T-helper 2 cell treated with Interferon-gamma antibody and Interleukin-4, amounts not matched to agents 5 μg/mL and 100 μg/mL, for 36 hours (primary cell): Measurements from ENCODE around the gene KRTAP2-3.
A peak's percentile ranks its signal among the peaks of the same experiment; 100 is the strongest.
"Not testable (repeated sequence)": the region's sequence is repeated elsewhere in the genome, so short reads cannot be mapped to it uniquely, and the experiment has no call there.

Experiments
- DNase-seq: peaks from one replicate; pipeline ENCODE4 v3.0.0; 2021; ENCODE audit warnings: low spot score
- H3K27ac Mint-ChIP-seq: one replicate; pipeline ENCODE4 v1.8.0; 2021; ENCODE audit warnings: mild to moderate bottlenecking, mixed read lengths
- H3K27me3 Mint-ChIP-seq: one replicate; pipeline ENCODE4 v1.8.0; 2021; ENCODE audit warnings: low read depth, mixed read lengths
- H3K36me3 Mint-ChIP-seq: one replicate; pipeline ENCODE4 v1.8.0; 2021; ENCODE audit warnings: low read depth, mixed read lengths
- H3K4me1 Mint-ChIP-seq: one replicate; pipeline ENCODE4 v1.8.0; 2021; ENCODE audit warnings: low read depth, mixed read lengths
- H3K4me3 Mint-ChIP-seq: one replicate; pipeline ENCODE4 v1.8.0; 2022; ENCODE audit warnings: mild to moderate bottlenecking, moderate library complexity, mixed read lengths
- H3K9me3 Mint-ChIP-seq: one replicate; pipeline ENCODE4 v1.8.0; 2021; ENCODE audit warnings: mixed read lengths

The KRTAP2-3 gene

DNA sequence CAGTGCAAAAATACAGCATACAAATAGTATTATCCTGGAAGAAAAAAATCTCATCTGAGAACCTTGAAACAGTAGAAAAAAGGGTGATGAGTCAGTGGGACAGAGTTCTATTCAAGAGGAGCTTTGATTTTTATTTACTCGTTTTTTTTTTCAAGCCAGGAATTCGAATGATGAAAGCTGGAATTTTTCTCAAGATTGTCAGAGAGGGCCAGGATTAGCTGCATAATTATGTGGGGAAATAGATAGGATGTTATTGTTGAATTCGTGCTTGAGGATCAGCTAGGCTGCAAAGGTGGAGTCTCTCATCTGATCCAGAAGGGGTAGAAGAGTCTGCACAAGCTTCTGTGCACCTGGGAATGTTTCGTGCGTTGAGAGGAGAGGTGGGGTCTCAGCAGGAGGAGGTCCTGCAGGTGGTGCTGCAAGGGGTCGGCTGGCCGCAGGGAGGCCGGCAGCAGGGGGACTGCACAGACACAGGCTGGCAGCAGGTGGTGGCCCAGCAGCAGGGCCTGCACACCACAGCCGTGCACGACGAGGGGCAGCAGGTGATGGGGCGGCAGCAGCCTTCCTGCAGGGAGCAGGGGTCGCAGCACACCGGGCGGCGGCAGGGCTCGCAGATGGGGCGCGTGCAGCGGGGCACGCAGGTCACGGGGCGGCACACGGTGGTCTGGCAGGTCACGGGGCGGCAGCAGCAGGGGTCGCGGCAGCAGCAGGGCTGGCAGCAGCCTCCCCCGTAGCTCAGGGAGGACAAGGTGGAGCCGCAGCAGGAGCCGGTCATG is 450 bp downstream of the KRTAP2-3 start:
- H3K36me3 Mint-ChIP-seq, DNase-seq, H3K27ac Mint-ChIP-seq, H3K4me3 Mint-ChIP-seq, H3K4me1 Mint-ChIP-seq, H3K9me3 Mint-ChIP-seq: not testable (repeated sequence)
- H3K27me3 Mint-ChIP-seq, result peaks cover 29% of the 10 kb centered on the region

DNA sequence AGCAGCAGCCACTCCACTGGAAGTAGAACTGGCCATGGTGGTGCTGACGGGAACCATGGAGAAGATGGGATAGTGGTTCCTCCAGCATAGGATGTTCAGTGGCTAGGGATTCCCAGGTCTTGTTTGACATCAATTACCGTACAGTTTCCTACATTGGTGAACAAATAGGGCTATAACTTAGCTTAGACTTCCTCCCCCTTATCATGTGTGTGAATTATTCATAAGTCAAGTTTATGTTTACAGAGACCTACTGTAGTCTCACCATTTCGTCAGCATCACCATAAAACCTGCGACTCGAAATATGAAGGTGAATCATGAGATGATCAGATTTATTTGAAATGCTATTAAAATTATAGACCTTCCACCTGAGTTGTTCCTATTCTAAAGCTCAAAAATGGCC is 1.2 kb downstream of the KRTAP2-3 start:
- Mint-ChIP-seq H3K27me3 (peaks cover 30% of the 10 kb centered on the region), H3K9me3 (peaks cover 6% of the 10 kb centered on the region), H3K36me3 (no peaks in the 10 kb centered on the region), H3K4me1 (no peaks in the 10 kb centered on the region), H3K27ac (no peak overlapping the region), H3K4me3 (no peak overlapping the region)
- no peak for DNase-seq

GRCh38 chr17:41057547-41057946 is 2.4 kb downstream of the KRTAP2-3 start:
- Mint-ChIP-seq H3K4me1 (no peaks in the 10 kb centered on the region), H3K27ac (no peak overlapping the region), H3K27me3 (peaks cover 33% of the 10 kb centered on the region), H3K9me3 (peaks cover 6% of the 10 kb centered on the region), H3K4me3 (no peak overlapping the region), H3K36me3 (no peaks in the 10 kb centered on the region)
- DNase-seq, result no peak

DNA sequence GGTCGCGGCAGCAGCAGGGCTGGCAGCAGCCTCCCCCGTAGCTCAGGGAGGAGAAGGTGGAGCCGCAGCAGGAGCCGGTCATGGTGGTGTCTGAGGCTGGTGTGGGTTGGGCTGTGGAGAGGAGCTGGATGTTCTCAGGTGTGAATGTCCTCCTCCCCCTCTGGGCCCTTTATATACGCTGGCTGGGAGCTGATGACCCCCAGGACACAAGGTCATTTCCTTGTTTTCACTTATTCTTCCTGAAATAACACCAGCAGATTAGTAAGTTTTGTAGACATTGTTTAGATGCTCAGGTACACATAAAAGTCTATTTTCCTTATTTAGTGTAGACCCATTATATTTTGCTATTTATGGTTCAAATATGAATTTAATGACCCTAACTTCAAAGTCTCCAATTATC is 4.8 kb downstream of the KRTAP2-3 start, which contains the start of gene KRTAP2-2:
TSS of gene KRTAP2-2 (minus strand) at position 101 of the 400 bp plus-strand sequence. CDS start at position 82, 19 bp downstream.
- not testable (repeated sequence) for H3K4me3 Mint-ChIP-seq, H3K27ac Mint-ChIP-seq, H3K4me1 Mint-ChIP-seq, H3K36me3 Mint-ChIP-seq, H3K9me3 Mint-ChIP-seq, DNase-seq
- peaks cover 22% of the 10 kb centered on the region for H3K27me3 Mint-ChIP-seq

- not testable (repeated sequence) for H3K4me1 Mint-ChIP-seq, H3K9me3 Mint-ChIP-seq, H3K4me3 Mint-ChIP-seq, H3K36me3 Mint-ChIP-seq, H3K27ac Mint-ChIP-seq, DNase-seq
- H3K27me3 Mint-ChIP-seq, result peaks cover 21% of the 10 kb centered on the region
These were observed 5.4 kb downstream of the KRTAP2-3 start for GRCh38 chr17:41054556-41054955.

- no peaks in the 10 kb centered on the region for H3K36me3 Mint-ChIP-seq
- H3K27me3 Mint-ChIP-seq, result peaks cover 16% of the 10 kb centered on the region
- no peak overlapping the region for H3K27ac Mint-ChIP-seq
- no peak overlapping the region for H3K4me3 Mint-ChIP-seq
- H3K9me3 Mint-ChIP-seq, result peaks cover 6% of the 10 kb centered on the region
- no peak for DNase-seq
- H3K4me1 Mint-ChIP-seq, result no peaks in the 10 kb centered on the region
These were observed 5.9 kb downstream of the KRTAP2-3 start for GRCh38 chr17:41054025-41054424.

DNA sequence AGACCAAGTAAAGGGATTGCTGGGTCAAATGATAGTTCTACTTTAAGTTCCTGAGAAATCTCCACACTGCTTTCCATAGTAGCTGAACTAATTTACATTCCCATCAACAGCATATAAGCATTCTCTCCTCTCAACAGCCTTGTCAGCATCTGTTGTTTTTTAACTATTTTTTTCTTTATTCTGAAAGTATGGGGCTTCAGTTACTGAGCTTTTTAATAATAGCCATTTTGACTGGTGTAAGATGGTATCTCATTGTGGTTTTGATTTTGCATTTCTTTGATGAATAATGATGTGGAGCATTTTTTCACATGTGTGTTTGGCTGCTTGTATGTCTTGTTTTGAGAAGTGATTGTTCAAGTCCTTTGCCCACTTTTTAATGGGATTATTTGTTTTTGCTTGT is 7.3 kb downstream of the KRTAP2-3 start:
- no peak overlapping the region for H3K4me3 Mint-ChIP-seq

GRCh38 chr17:41049110-41049509 is 10.8 kb downstream of the KRTAP2-3 start:
- Mint-ChIP-seq H3K4me1 (no peaks in the 10 kb centered on the region), H3K36me3 (no peaks in the 10 kb centered on the region), H3K4me3 (no peak overlapping the region), H3K27ac (no peak overlapping the region), H3K9me3 (no peaks in the 10 kb centered on the region), H3K27me3 (peaks cover 9% of the 10 kb centered on the region)
- no peak for DNase-seq

More for the DNA sequence above, 7.3 kb downstream of the KRTAP2-3 start:
- no peak for DNase-seq
- Mint-ChIP-seq H3K27me3 (peaks cover 9% of the 10 kb centered on the region), H3K9me3 (peaks cover 4% of the 10 kb centered on the region), H3K4me1 (no peaks in the 10 kb centered on the region), H3K27ac (no peak overlapping the region), H3K36me3 (no peaks in the 10 kb centered on the region)

- Mint-ChIP-seq H3K27ac (no peak overlapping the region), H3K4me3 (no peak overlapping the region), H3K9me3 (peaks cover 3% of the 10 kb centered on the region), H3K27me3 (peaks cover 12% of the 10 kb centered on the region), H3K4me1 (no peaks in the 10 kb centered on the region), H3K36me3 (no peaks in the 10 kb centered on the region)
- no peak for DNase-seq
These were observed 11.5 kb downstream of the KRTAP2-3 start for GRCh38 chr17:41048441-41048840.

- H3K4me1 Mint-ChIP-seq, H3K27ac Mint-ChIP-seq, H3K9me3 Mint-ChIP-seq, H3K27me3 Mint-ChIP-seq, H3K36me3 Mint-ChIP-seq, H3K4me3 Mint-ChIP-seq, DNase-seq: not testable (repeated sequence)
These were observed 13.0 kb downstream of the KRTAP2-3 start, which contains the start of gene KRTAP2-1 for GRCh38 chr17:41046735-41047465. TSS of gene KRTAP2-1 (minus strand) at chr17:41047316. CDS start at chr17:41047267, 49 bp downstream.

DNA sequence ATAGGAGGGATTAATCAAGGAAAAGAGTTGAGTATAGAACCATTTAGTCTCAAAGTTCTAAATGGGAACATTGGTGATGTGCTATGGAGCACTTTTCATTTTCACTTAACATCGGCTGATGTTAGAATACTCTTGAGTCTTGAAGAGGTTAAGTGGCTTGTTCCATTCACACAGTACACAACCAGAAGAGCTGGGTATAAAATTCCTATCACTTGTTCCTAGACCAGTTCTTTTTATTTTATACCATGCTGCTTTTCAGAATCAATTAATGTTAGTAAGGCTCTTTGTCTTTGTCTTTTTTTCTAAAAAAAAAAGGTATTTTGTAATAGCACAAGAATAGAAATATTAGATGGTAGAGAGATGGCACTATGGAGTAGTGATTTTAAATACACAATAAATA is 17.0 kb downstream of the KRTAP2-3 start:
- H3K27ac Mint-ChIP-seq, result no peak overlapping the region

GRCh38 chr17:41040783-41041571 is 18.9 kb downstream of the KRTAP2-3 start, which contains the start of gene KRTAP1-1:
TSS of gene KRTAP1-1 (minus strand) at chr17:41041450. CDS start at chr17:41041397, 53 bp downstream.
- H3K27ac Mint-ChIP-seq, result peak within 1 kb of the TSS; percentile 26
- not testable (repeated sequence) for H3K36me3 Mint-ChIP-seq, H3K4me1 Mint-ChIP-seq, H3K9me3 Mint-ChIP-seq, H3K4me3 Mint-ChIP-seq, H3K27me3 Mint-ChIP-seq, DNase-seq

More for the DNA sequence above, 17.0 kb downstream of the KRTAP2-3 start:
- H3K27me3 Mint-ChIP-seq, result peaks cover 6% of the 10 kb centered on the region
- no peak for DNase-seq
- H3K4me3 Mint-ChIP-seq, result no peak overlapping the region
- H3K36me3 Mint-ChIP-seq, result no peaks in the 10 kb centered on the region
- no peaks in the 10 kb centered on the region for H3K4me1 Mint-ChIP-seq
- H3K9me3 Mint-ChIP-seq, result peaks cover 5% of the 10 kb centered on the region

DNA sequence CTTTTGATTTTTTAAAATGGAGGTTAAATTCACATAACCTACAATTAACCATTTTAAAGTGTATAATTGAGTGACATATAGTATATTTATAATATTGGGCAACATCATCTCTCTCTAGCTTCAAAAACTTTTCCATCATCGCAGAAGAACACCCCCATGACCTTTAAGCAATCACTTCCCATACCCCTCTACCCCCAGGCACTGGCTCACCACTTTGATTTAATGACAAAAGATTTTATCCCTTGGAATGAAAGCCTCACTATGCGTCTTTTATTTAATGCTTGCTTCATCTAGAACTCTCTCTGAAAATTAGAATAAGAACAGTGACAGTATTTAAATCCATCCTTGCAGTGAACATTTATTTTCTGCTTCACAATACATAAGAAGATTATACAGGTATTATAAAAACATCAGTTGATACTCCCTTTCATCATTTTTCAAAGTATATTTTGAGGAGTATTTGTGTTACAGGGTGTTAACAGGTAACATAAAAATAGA is 22.0 kb downstream of the KRTAP2-3 start:
- Mint-ChIP-seq H3K4me1 (no peaks in the 10 kb centered on the region), H3K27ac (no peak overlapping the region), H3K36me3 (no peaks in the 10 kb centered on the region), H3K4me3 (no peak overlapping the region), H3K27me3 (peaks cover 3% of the 10 kb centered on the region), H3K9me3 (no peaks in the 10 kb centered on the region)
- no peak for DNase-seq
